Dermis microvascular lymphatic vessel endothelial cell (primary cell): Measurements from ENCODE around the gene TMPRSS7. TPM values are rescaled to one million over a fixed set of nuclear protein-coding genes. Genes with fewer than 3 reads are reported as not detected.

Experiments
- DNase-seq, 2 donors: peaks; one replicate each; pipeline versions ENCODE4 v3.0.0 to v3.0.0-alpha.2; 2010; ENCODE audit warnings: low read depth in 2 of 2
- total RNA-seq: library from RNA; depleted of rRNA; stranded (reverse); fragments of >200 nt; gene quantifications from 2 replicates; pipeline ENCODE4 v1.2.1, GENCODE V29; 2014

TMPRSS7 gene
- total RNA-seq, 1 donor from 2014 or later = not detected

DNA sequence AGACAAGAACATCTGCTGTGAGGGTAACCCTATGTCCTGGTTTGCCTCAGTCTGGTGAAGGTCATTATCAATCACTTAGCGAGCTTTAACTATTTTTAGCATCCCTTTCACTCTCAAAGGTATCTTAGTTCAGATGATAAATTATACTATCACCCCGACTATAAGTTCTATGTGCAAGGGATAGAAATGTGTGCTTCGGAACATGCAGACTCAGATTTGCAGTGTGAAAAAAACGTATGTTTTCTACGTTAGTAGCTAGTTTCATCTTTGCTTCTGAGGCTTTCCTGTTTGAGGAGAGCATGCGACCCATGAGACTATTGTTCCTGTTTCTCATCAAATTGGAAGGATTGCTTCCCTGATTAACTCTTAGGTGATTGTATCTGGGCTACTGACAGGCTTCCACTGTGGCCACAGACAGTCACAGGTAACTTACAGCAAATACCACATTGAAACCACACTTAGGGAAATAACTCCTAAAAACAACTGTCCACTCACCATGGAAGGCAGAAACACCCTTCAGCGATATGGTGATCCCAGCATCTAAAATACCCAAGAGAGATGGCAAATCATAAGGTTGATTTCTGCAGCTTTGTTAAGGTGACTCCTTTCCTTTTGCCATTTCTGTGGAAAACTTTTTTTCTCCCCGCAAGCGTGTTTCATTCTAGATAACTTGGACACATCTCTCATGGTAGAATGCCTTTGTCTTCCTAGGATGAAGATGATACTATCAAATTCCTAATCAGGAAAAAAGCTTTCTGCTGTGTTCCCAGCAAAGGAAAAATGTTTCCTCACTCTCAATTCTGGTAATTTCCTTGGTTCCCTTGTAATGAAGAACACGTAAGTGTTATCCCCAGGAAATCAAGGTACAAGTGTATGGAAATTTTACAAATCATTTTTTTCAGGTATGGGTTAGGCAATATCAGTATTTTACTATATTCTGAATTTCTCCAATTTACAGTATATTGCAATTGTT is 93.3 kb downstream of the TMPRSS7 start:
- DNase-seq = no peak

DNA sequence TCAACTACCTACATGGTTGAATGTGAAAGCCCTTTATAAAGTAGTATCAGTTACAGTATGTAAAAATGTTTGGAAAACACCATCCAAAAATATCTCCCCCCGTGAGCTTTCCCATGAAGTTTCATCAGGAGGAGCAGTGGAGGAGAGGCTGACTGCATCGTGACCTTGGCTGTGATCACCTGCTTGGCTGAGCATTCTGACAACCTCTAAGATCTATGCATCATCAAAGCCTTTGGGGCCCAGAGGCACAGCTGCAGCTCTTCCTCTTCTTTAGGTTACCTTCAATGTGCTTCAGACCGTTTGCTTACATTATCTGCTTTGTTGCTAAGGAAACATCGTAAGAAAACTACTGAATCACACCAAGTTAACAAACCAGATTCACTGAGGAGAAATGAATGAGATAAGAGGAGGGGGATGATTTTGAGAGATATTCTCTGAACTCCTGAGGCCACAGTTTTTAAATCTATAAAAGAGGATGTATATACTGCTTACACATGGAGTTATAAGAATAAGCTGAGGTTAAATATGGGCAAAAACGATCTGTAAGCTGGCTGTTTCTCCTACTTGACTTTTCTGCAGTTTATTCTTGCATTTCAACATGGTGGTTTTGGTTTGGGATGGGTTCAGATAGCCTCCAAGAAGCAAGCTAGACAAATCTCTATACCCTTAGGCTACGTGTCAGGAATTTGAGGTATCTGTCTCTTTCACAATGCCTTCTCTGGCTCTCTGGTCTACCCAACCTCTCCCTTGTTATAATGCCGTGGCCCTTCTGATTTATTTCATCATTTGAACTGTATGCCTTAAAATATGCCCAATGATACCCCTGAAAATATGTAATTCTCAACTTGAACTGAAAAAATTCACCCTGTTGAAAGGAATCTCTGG is 94.5 kb downstream of the TMPRSS7 start:
- DNase-seq = no peak

DNA sequence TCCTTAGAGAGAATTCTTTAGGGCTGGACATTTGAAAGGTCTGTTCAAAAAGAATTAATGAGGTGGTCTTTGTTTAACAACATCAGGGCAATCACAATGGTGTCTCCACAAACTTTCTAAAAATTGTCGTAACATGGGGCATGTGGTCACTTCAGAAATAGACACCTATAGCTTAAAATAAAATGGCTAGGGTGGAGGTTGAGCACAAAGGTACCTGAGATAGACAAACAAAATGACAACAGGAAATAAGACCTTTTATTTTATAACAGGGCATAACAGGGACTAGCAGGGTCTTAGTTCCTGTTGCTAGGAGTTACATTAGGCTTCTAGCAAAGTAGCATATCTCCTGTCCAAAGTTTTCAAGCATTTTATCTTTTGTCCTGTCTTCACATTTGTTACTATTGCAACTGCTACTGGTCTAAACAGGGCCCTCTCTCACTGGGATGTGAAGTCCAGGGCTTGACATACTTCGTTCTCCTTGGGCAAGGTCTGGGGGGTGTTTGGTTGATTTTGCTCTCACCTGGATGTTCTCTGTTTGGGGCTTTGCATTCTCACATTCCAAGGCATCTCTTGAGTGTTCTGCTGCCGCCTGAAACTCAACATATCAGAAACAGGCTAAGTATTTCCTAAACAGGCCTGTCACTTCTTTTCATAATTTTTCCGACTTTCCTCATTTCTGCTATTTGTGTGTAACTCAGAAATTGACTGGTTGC is 95.5 kb downstream of the TMPRSS7 start:
- no peak for DNase-seq

DNA sequence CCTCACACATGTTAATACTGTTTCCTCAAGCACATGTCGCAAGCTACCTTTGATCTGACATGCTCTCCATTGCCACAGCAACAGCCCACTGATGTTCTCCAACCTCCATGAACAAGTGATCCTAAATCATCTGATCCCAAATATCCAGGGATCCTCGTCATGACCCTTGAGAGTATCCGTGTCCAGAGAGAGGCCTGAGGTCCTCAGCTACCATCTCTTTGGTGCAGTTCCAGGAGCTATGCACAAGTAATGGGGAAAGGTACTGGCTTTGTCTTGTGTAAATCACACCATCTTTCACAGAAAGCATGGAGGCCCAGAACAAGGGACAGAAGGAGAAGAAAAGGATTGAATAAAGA is 96.1 kb downstream of the TMPRSS7 start:
- no peak for DNase-seq

Other genes with a start within 250 kb of the TMPRSS7 start
- gene PHLDB2, start 175.5 kb upstream of the TMPRSS7 start, total RNA-seq = 35.2 and 49.4 TPM in 2 replicates
- 21.6 and 25.8 TPM in 2 replicates for gene ABHD10, start 55.7 kb upstream of the TMPRSS7 start, total RNA-seq
- gene TAGLN3, start 35.8 kb upstream of the TMPRSS7 start, total RNA-seq = not detected in 2 replicates
- gene C3orf52, start 51.7 kb downstream of the TMPRSS7 start, total RNA-seq = 8.1 and 10.0 TPM in 2 replicates
- not detected in 2 replicates for gene GCSAM, start 98.5 kb downstream of the TMPRSS7 start, total RNA-seq